IMR-90 (cell line): ENCODE measurements around the gene NBPF14.
"Not testable (repeated sequence)": the region's sequence is repeated elsewhere in the genome, so short reads cannot be mapped to it uniquely, and the experiment has no call there.

ENCODE experiments used
- MAZ ChIP-seq: IDR thresholded peaks from 2 replicates; pipeline ENCODE4 v1.6.1; 2012; ENCODE audit warnings: low read depth, mild to moderate bottlenecking, low read length, improper control_type of control experiment, moderate library complexity, borderline replicate concordance
- MXI1 ChIP-seq: IDR thresholded peaks from 2 replicates; pipeline ENCODE4 v1.6.1; 2012; ENCODE audit warnings: low read depth, mild to moderate bottlenecking, low read length, moderate library complexity, borderline replicate concordance
- NFE2L2 ChIP-seq: fragments of 150-350 bp; IDR thresholded peaks from 2 replicates; pipeline ENCODE4 v1.6.1; 2016; ENCODE audit warnings: low read depth, mild to moderate bottlenecking, low read length
- POLR2A ChIP-seq: IDR thresholded peaks from 2 replicates; pipeline ENCODE4 v1.6.1; 2012; ENCODE audit warnings: mild to moderate bottlenecking, low read depth, low read length
- RAD21 ChIP-seq: IDR thresholded peaks from 2 replicates; pipeline ENCODE4 v1.6.1; 2012; ENCODE audit warnings: low read length, improper control_type of control experiment
- RFX5 ChIP-seq: IDR thresholded peaks from 2 replicates; pipeline ENCODE4 v1.8.0; 2012; ENCODE audit warnings: low read depth, mild to moderate bottlenecking, low read length, moderate library complexity
- TF ChIP-seq, protein P1 (sequence below): conservative IDR thresholded peaks from 2 replicates; pipeline ENCODE4 v1.5.1; 2012; ENCODE audit warnings: mild to moderate bottlenecking, low read depth, low read length, improper control_type of control experiment
- TF ChIP-seq, protein P2 (sequence below): fragments of 150-350 bp; IDR thresholded peaks from 2 replicates; pipeline ENCODE4 v1.6.1; 2016; ENCODE audit warnings: low read depth, mild to moderate bottlenecking, low read length, moderate library complexity, borderline replicate concordance
- TF ChIP-seq, protein P3 (sequence below): fragments of 150-350 bp; IDR thresholded peaks from 2 replicates; pipeline ENCODE4 v1.6.1; 2017; ENCODE audit warnings: mild to moderate bottlenecking, antibody characterized with exemption, low read length, low read depth

DNA sequence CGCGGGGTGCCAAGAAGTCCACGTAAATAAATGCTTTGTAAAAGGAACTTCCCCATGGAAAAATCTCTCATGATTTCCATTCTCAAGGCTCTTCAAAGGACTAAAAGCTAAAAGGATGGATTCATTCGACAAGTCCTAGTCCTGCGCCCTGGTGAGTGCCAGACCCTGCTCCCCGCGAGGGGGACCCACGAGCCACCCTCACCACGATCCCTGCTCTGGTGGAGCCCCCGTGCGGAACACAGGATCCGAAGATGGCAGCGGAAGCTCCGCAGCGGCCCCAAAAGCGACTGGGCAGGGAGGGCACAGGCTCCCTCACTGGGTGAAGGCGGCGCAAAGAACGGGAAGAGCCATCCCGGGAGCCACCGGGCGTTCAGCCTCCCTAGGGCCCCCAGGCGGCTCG is 67.2 kb downstream of the NBPF14 start:
- TF ChIP-seq, protein P1, sequence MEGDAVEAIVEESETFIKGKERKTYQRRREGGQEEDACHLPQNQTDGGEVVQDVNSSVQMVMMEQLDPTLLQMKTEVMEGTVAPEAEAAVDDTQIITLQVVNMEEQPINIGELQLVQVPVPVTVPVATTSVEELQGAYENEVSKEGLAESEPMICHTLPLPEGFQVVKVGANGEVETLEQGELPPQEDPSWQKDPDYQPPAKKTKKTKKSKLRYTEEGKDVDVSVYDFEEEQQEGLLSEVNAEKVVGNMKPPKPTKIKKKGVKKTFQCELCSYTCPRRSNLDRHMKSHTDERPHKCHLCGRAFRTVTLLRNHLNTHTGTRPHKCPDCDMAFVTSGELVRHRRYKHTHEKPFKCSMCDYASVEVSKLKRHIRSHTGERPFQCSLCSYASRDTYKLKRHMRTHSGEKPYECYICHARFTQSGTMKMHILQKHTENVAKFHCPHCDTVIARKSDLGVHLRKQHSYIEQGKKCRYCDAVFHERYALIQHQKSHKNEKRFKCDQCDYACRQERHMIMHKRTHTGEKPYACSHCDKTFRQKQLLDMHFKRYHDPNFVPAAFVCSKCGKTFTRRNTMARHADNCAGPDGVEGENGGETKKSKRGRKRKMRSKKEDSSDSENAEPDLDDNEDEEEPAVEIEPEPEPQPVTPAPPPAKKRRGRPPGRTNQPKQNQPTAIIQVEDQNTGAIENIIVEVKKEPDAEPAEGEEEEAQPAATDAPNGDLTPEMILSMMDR: not testable (repeated sequence)
- not testable (repeated sequence) for TF ChIP-seq POLR2A, NFE2L2, RFX5, MAZ, RAD21, MXI1
- TF ChIP-seq, protein P2, sequence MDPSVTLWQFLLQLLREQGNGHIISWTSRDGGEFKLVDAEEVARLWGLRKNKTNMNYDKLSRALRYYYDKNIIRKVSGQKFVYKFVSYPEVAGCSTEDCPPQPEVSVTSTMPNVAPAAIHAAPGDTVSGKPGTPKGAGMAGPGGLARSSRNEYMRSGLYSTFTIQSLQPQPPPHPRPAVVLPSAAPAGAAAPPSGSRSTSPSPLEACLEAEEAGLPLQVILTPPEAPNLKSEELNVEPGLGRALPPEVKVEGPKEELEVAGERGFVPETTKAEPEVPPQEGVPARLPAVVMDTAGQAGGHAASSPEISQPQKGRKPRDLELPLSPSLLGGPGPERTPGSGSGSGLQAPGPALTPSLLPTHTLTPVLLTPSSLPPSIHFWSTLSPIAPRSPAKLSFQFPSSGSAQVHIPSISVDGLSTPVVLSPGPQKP: not testable (repeated sequence)
- TF ChIP-seq, protein P3, sequence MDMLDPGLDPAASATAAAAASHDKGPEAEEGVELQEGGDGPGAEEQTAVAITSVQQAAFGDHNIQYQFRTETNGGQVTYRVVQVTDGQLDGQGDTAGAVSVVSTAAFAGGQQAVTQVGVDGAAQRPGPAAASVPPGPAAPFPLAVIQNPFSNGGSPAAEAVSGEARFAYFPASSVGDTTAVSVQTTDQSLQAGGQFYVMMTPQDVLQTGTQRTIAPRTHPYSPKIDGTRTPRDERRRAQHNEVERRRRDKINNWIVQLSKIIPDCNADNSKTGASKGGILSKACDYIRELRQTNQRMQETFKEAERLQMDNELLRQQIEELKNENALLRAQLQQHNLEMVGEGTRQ: not testable (repeated sequence)
